H9 (cell line): Measurements from ENCODE around the gene SYK. TPM values are rescaled to one million over a fixed set of nuclear protein-coding genes. Genes with fewer than 3 reads are reported as not detected.

ENCODE experiments used
- DNase-seq: peaks from one replicate; pipeline ENCODE4 v3.0.0-alpha.2; 2017
- H2AFZ ChIP-seq: one replicate; pipeline ENCODE4 v1.6.1; 2013; ENCODE audit warnings: mild to moderate bottlenecking, low read length, control low read depth, moderate library complexity
- H2AK5ac ChIP-seq: 2 replicates; pipeline ENCODE4 v1.6.1; 2013; ENCODE audit warnings: low read length, control low read depth, mixed read lengths; ENCODE audit not compliant: insufficient read length
- H2BK120ac ChIP-seq: one replicate; pipeline ENCODE4 v1.6.1; 2013; ENCODE audit warnings: low read depth, mild to moderate bottlenecking, low read length, control low read depth, inconsistent platforms; ENCODE audit not compliant: poor library complexity, severe bottlenecking
- H2BK12ac ChIP-seq: 2 replicates; pipeline ENCODE4 v1.6.1; 2013; ENCODE audit warnings: low read length, control low read depth, mixed read lengths, low read depth; ENCODE audit not compliant: insufficient read length
- H2BK15ac ChIP-seq: 2 replicates; pipeline ENCODE4 v1.6.1; 2013; ENCODE audit warnings: low read depth, low read length, control low read depth
- H2BK20ac ChIP-seq: one replicate; pipeline ENCODE4 v1.6.1; 2013; ENCODE audit warnings: low read depth, mild to moderate bottlenecking, low read length, control low read depth, inconsistent platforms; ENCODE audit not compliant: poor library complexity, severe bottlenecking
- H2BK5ac ChIP-seq: 2 replicates; pipeline ENCODE4 v1.6.1; 2013; ENCODE audit warnings: low read length, control low read depth, mixed read lengths; ENCODE audit not compliant: insufficient read length
- H3K14ac ChIP-seq: 2 replicates; pipeline ENCODE4 v1.6.1; 2013; ENCODE audit warnings: low read length, control low read depth; ENCODE audit not compliant: insufficient read depth
- H3K18ac ChIP-seq: 2 replicates; pipeline ENCODE4 v1.6.1; 2013; ENCODE audit warnings: low read depth, mild to moderate bottlenecking, mixed read lengths, low read length, control low read depth; ENCODE audit not compliant: insufficient read length
- H3K23ac ChIP-seq: 2 replicates; pipeline ENCODE4 v1.6.1; 2013; ENCODE audit warnings: low read length, control low read depth, mixed read lengths, low read depth; ENCODE audit not compliant: insufficient read length
- H3K23me2 ChIP-seq: 2 replicates; pipeline ENCODE4 v1.6.1; 2013; ENCODE audit warnings: low read depth, mild to moderate bottlenecking, mixed read lengths, low read length, control low read depth; ENCODE audit not compliant: insufficient read length, poor library complexity, severe bottlenecking
- H3K27ac ChIP-seq: 2 replicates; pipeline ENCODE4 v1.5.1; 2013; ENCODE audit warnings: low read length, control low read depth, mixed read lengths, low read depth; ENCODE audit not compliant: insufficient read length
- H3K27me3 ChIP-seq: 2 replicates; pipeline ENCODE4 v1.6.1; 2013; ENCODE audit warnings: low read length, control low read depth, inconsistent platforms; ENCODE audit not compliant: insufficient read depth
- H3K4ac ChIP-seq: 2 replicates; pipeline ENCODE4 v1.6.1; 2013; ENCODE audit warnings: low read depth, mild to moderate bottlenecking, control low read depth, inconsistent platforms, low read length, moderate library complexity
- H3K4me1 ChIP-seq: 2 replicates; pipeline ENCODE4 v1.6.1; 2013; ENCODE audit warnings: low read length, control low read depth, inconsistent platforms; ENCODE audit not compliant: insufficient read depth
- H3K4me2 ChIP-seq: 2 replicates; pipeline ENCODE4 v1.6.1; 2013; ENCODE audit warnings: low read length, control low read depth, mixed read lengths; ENCODE audit not compliant: insufficient read length, insufficient read depth
- H3K56ac ChIP-seq: 2 replicates; pipeline ENCODE4 v1.6.1; 2013; ENCODE audit warnings: low read depth, mild to moderate bottlenecking, mixed read lengths, low read length, control low read depth; ENCODE audit not compliant: insufficient read length
- H3K79me1 ChIP-seq: 2 replicates; pipeline ENCODE4 v1.6.1; 2013; ENCODE audit warnings: low read depth, mild to moderate bottlenecking, moderate library complexity, low read length, control low read depth, inconsistent platforms; ENCODE audit not compliant: insufficient read depth, poor library complexity, severe bottlenecking
- H3K79me2 ChIP-seq: 2 replicates; pipeline ENCODE4 v1.6.1; 2013; ENCODE audit warnings: low read length, control low read depth, inconsistent platforms; ENCODE audit not compliant: insufficient read depth
- H3K9ac ChIP-seq: 2 replicates; pipeline ENCODE4 v1.6.1; 2013; ENCODE audit warnings: low read length, control low read depth, mixed read lengths; ENCODE audit not compliant: insufficient read length; ENCODE audit errors: extremely low read depth
- H3K9me3 ChIP-seq: one replicate; pipeline ENCODE4 v1.6.1; 2013; ENCODE audit warnings: low read depth, low read length, inconsistent platforms; ENCODE audit not compliant: control insufficient read depth
- H3T11ph ChIP-seq: one replicate; pipeline ENCODE4 v1.6.1; 2013; ENCODE audit warnings: mild to moderate bottlenecking, low read length, control low read depth, inconsistent platforms
- H4K20me1 ChIP-seq: one replicate; pipeline ENCODE4 v1.6.1; 2013; ENCODE audit not compliant: control insufficient read depth, insufficient read length, insufficient read depth
- H4K5ac ChIP-seq: 2 replicates; pipeline ENCODE4 v1.6.1; 2013; ENCODE audit warnings: low read depth, mild to moderate bottlenecking, mixed read lengths, low read length, control low read depth; ENCODE audit not compliant: insufficient read length
- H4K8ac ChIP-seq: replicated peaks from 2 replicates; pipeline ENCODE4 v1.6.1; 2013; ENCODE audit warnings: low read length, control low read depth, mixed read lengths, low read depth; ENCODE audit not compliant: insufficient read length
- H4K91ac ChIP-seq: 2 replicates; pipeline ENCODE4 v1.6.1; 2013; ENCODE audit warnings: low read depth, mild to moderate bottlenecking, moderate library complexity, mixed read lengths, low read length, control low read depth; ENCODE audit not compliant: insufficient read length
- H3K27ac Mint-ChIP-seq, 3 experiments: 2 replicates in 2 of 3; 3 replicates in 1 of 3; pipeline ENCODE4 v1.8.0; 2020 to 2021; ENCODE audit warnings: mixed read lengths in 3 of 3, mild to moderate bottlenecking in 1 of 3, moderate library complexity in 1 of 3
- H3K27me3 Mint-ChIP-seq: 2 replicates; pipeline ENCODE4 v1.8.0; 2021; ENCODE audit warnings: low read depth, mild to moderate bottlenecking, moderate library complexity, mixed read lengths
- H3K36me3 Mint-ChIP-seq, 3 experiments: 2 replicates in 2 of 3; 3 replicates in 1 of 3; pipeline ENCODE4 v1.8.0; 2020 to 2021; ENCODE audit warnings: low read depth in 3 of 3, mixed read lengths in 3 of 3; ENCODE audit not compliant: insufficient read depth in 1 of 3
- H3K4me1 Mint-ChIP-seq, 2 experiments: 2 replicates each; pipeline ENCODE4 v1.8.0; 2020; ENCODE audit warnings: mixed read lengths in 2 of 2
- H3K4me3 Mint-ChIP-seq, 2 experiments: 2 replicates in 1 of 2; 3 replicates in 1 of 2; pipeline ENCODE4 v1.8.0; 2020 to 2021; ENCODE audit warnings: mild to moderate bottlenecking in 2 of 2, mixed read lengths in 2 of 2, moderate library complexity in 1 of 2
- H3K9me3 Mint-ChIP-seq, 2 experiments: 2 replicates in 1 of 2; 3 replicates in 1 of 2; pipeline ENCODE4 v1.8.0; 2020; ENCODE audit warnings: mild to moderate bottlenecking in 2 of 2, mixed read lengths in 2 of 2, moderate library complexity in 1 of 2
- CTCF ChIP-seq: fragments of 200-600 bp; sonication (generic); conservative IDR thresholded peaks from 3 replicates; pipeline ENCODE4 v1.8.0; 2021; ENCODE audit warnings: antibody characterized with exemption, mild to moderate bottlenecking
- whole genome bisulfite sequencing: extraction: QIAGEN DNeasy Blood & Tissue Kit; methylation state at CpG from one replicate; pipeline ENCODE4 v1.1.7; 2013; ENCODE audit warnings: missing lambda C conversion rate, low lambda C conversion rate, mixed read lengths; ENCODE audit not compliant: insufficient read length; ENCODE audit errors: extremely low coverage; 5-methylcytosine and 5-hydroxymethylcytosine counted together
- total RNA-seq: library from RNA; stranded (reverse); gene quantifications from 2 replicates; pipeline ENCODE4 v1.2.1, GENCODE V29; 2021

Gene SYK
- total RNA-seq, 1 experiment from 2014 or later: 7.9 TPM

- Histone ChIP-seq H3K18ac (no peak overlapping the region), H3K23ac (no peak overlapping the region), H2AFZ (no peak overlapping the region), H3K56ac (no peak overlapping the region), H2BK12ac (no peak overlapping the region), H2BK5ac (no peak overlapping the region), H3K4me1 (no peaks in the 10 kb centered on the region), H4K91ac (no peak overlapping the region), H3K23me2 (no peaks in the 10 kb centered on the region), H2AK5ac (no peak overlapping the region), H3K27me3 (no peaks in the 10 kb centered on the region), H3K27ac (no peak overlapping the region), H3K9me3 (peaks cover 23% of the 10 kb centered on the region), H3K9ac (no peak overlapping the region), H3K4me2 (no peak overlapping the region), H3K79me1 (no peaks in the 10 kb centered on the region), H2BK120ac (no peak overlapping the region), H4K20me1 (no peaks in the 10 kb centered on the region), H3K4ac (no peak overlapping the region), H4K5ac (no peak overlapping the region), H2BK20ac (no peak overlapping the region), H3K14ac (no peak overlapping the region), H2BK15ac (no peak overlapping the region), H3T11ph (no peak overlapping the region), H3K79me2 (no peaks in the 10 kb centered on the region), H4K8ac (no peak overlapping the region)
- H3K9me3 Mint-ChIP-seq: peaks cover 31% of the 10 kb centered on the region in 2 experiments
- no peak overlapping the region for H3K4me3 Mint-ChIP-seq
- H3K36me3 Mint-ChIP-seq: peaks cover 5 to 25% (median 25%) of the 10 kb centered on the region in 3 experiments
- no peaks in the 10 kb centered on the region; a peak in 3 of 4 replicates for H3K4me1 Mint-ChIP-seq
- peaks cover 5% of the 10 kb centered on the region for H3K27me3 Mint-ChIP-seq
- WGBS: no CpG with 5 or more reads among the region's 1 CpG
- no peak for DNase-seq
- no peak overlapping the region for H3K27ac Mint-ChIP-seq
- no peak for TF ChIP-seq CTCF
Observed at GRCh38 chr9:90772386-90772785, 29.2 kb upstream of the SYK start.
